TTC549 (cell line): ENCODE data around the gene METRNL.
"Not testable (repeated sequence)": the region's sequence is repeated elsewhere in the genome, so short reads cannot be mapped to it uniquely, and the experiment has no call there.

ENCODE experiments used
- FAIRE-seq: peaks from 2 replicates; lab custom pipeline; 2012; peaks lifted over from hg19 to GRCh38; lab: Jason Lieb, UNC

Gene METRNL

DNA sequence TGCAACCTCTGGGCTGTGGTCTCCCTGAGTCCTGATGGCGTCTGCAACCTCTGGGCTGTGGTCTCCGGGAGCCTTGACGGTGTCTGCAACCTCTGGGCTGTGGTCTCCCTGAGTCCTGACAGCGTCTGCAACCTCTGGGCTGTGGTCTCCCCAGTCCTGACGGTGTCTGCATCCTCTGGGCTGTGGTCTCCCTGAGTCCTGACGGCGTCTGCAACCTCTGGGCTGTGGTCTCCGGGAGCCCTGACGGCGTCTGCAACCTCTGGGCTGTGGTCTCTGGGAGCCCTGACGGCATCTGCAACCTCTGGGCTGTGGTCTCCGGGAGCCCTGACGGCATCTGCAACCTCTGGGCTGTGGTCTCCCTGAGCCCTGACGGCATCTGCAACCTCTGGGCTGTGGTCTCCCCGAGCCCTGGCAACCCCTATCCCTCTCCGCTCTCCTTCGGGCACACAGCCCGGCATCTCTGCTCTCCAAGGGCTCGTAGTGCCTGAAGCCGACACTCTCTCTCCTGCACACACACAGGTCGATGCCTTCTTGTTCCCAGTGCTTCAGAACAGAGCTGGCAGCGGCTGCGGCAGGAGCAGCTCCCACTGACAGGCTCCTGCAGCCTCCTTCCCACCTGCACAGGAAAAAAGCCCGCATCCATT is 45.6 kb downstream of the METRNL start:
- no peak for FAIRE-seq

DNA sequence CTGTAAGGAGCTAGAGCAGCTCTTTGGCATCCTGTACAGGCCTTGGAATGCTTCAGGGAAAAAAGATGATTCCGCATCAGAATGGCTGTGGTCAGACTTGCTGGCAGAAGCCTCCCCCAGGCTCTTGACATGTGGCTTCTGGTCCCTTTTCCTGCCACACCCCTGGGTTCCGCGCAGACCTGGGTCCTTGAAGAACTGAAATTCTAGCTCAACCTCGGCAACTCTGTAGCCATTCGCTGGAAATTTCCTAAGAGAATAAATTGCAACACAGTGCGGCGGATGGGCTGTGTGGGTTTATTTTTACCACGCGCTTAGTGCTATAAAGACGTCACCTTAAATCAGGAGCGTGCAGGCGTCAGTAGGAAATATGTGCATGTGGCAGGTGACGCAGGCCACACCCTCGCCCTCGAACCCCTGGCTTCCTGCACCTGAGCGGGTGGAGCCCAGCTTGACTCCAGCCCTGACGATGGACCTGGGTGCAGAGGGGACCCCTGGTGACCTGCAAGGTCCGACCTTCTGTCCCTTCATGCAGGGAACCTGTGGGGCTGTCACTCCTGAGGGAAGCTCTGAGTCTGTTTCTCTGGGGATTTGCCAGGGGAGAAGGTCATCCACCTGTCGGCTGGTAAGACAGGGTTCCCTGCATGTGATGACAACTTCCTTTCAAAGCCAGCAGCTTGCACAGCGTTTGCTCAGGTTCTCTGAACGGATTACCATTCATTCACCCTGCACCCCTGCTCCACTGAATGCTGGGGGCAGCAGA is 46.3 kb downstream of the METRNL start:
- FAIRE-seq, result no peak

DNA sequence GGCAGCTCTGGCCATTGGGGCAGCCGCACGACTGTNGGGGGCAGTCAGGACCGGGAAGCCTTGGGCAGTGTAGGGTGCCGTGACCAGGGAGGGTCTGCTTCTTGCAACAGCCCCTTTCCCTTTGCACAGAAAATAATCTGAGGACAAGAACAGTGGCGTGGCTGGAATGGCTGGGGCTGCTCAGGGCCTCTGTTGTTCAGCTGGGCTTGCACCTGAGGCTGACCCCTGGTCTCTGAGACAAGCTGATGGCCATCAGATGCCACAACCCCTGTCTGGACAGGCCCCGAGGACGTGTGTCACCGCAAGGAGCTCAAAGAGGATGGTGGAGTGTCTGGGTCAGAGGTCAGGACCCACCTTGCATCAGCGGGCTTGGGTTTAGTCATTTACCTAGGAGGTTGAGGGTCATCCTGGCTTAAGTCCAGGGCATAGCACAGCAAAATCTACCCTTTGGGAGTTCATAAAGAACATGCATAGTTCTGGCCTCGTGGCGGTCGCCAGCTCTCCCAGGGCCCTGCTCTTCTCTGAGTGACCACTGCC is 46.9 kb downstream of the METRNL start:
- FAIRE-seq, result no peak

DNA sequence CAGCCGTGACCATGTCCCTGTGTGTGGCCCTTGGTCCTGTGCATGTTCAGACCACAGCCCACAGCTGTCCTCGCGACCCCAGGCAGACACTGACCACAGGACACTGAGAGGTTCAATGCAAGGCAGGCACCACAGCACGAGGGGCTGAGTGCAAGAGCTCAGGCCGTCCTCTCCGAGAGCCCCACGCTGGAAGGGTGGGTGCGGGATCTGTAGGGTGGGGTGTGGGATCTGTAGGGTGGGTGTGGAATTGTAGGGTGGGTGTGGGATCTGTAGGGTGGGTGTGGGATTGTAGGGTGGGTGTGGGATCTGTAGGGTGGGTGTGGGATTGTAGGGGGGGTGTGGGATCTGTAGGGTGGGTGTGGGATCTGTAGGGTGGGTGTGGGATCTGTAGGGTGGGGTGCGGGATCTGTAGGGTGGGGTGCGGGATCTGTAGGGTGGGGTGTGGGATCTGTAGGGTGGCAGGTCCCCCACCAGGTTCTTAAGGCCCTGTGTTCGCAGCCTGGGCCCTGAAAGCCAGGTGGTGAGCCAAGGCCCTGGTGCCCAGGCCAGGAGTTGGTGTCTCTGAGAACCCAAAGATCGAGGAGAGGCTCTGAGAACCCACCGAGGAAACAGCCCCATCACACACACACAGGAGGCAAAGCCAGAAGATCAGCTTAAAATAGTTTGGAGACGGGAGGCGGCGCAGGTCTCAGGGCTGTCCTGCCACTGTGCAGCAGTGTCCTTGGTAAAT is 48.2 kb downstream of the METRNL start:
- FAIRE-seq, result no peak

DNA sequence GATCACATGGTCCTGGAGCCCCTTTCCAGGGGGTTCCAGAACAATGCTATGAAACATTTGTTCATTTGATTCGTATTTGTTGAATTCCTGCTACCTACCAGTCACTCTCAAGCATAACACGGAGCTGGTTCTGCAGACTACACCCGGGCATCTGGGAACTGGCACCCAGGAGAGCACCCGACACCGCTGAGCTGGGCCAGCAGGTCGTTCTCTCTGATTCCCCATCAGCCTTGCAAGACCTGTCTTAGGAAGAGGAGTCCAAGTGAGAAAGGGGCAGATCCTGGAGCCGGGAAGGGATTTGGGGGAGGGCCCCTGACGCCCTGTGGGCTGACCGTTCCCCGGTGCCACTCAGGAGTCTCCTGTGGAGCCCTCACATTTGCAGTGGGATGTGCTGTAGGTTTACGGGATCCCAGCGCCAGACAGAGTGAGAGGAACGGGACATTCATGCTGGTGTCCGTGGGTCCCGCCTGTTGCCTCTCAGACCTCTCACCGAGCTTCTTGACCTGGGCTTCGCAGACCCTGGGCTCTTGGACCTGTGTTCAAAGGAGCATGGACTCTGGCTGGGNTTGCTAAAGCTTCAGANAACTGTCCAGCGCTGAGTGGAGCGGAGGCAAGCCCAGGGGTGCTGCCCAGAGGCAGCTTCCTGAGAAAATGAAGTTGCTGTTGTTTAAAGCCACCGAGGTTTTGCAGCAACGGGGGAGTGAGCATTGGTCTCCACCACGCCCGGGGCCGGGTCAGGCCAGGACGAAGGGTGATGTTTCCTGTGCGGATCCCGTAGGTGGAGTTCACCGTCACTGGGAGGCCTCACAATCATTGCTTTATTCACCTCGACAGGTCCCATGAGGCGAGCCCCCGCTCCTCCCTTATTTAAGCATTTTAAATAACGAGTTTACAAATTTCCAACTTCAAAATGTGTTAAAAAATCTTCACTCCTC is 49.2 kb downstream of the METRNL start:
- FAIRE-seq, result no peak

DNA sequence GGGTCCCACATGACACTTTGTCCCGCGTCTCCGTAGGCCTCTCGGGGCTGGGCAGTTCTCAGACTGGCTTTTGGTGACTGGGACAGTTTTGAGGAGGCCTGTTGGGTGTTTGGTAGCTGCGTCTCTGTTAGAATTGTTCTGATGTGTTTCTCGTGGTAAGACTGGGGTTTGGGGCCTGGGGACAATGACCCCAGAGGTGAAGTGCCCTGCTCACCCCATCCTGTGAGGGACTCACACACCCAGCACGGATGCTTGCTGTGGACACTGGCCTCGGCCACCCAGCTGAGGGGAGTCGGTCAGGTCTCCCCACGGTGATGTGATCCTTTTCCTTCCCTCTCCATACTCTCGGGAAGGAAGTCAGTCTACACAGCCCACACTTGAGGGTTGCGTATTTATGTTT is 50.3 kb downstream of the METRNL start:
- no peak for FAIRE-seq

DNA sequence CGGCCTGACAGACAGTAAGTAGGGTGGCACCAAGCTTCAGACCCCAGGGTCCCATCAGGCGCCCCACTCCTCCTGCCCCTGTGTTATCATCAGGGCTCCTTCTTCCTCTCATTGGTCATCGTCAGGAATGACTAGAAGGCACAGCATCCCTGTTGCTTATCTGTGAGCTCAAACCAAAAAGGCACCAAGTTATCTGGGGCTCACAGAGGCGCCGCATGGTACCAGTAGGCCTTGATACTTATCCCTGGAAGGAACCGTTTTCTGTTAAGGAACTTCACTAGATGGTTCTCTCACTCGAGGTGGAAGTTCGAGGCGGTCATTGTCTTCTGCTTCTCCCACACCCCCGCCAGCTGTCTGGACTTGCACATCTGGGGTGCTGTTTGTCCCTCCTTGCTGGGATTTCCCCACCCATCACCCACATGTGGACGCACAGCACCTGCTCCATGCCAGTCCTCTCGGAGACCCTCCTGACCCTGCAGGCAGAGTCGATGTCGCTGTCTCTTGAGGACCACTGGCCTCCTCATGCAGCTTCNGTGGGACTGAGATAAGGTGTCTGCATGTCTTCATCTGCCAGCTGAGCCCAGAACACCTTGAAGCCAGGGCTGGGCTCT is 52.1 kb downstream of the METRNL start:
- FAIRE-seq, result no peak

DNA sequence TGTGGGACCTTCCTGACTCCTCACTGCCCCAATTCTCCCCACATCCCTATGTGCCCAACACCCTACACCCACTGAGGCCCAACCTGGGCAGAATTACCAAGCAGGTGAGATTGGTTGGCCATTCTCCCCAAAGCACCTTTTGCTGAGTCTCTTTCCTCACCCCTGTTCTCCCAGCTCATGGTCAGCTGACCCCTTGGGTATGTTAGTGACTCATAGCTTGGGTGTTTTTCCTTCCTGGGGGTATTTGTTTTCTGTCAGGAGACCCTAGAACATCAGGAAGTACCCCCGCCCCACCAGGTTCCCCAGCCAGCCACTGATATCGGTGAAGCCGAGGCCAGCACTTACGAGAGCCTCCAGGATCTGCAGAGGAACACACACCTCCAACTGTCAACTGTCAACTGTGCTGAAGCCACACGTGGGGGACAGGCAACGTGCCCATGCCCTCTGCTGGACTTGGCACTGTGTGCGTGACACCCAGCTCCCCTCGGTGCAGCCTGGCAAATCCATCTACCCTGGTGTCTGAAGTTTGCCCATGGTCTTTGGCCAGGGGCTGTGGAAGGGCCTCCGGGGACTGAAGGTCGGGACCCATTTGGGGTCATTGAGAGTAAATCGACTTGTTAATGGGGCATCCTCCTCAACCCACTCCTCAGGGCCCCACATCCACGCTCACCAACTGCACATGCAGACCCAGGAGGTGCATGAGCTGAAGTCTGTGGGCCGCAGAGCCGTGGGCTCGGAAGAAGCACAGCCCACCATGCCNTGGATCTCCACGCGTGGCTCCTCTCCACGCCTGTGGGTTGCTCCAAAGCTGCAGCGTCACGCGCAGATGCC is 53.1 kb downstream of the METRNL start:
- no peak for FAIRE-seq

DNA sequence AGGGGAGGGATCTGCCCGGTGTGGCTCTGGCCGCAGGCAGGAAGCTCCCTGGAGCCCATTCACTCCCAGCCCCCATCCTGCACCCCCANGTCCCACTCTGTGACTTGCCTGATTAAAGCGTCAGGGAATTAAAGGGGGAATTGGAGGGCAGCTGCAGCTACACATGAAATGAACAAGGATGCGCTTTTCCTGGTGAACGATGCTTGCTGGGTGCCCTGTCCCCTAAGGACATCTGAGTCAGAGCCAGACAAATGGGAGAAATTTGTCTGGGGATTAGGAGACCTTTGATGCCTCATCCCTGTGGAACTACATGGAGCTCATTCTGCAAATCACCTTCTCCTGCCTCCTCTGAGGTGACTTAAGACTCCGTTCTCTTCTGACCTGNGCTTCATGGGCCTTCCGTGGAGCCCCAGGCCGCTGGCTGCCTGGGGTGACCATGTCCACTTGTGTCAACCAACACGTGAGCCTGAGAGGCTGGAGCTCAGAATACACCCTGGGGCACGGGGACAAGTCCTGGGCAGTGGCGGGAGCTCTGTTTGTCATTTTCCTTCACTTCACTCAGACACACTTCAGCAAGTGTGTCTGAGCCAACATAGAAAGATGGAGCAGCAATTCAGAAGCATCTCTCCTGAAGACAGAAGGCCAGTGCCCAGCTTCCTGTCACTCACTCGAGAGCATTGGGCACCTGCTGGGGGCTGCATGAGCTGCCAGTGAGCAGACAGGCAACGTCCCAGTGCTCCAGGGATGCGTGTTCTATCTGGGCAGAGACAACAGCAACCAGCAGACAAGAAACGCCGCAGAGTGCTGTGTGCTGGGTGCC is 54.1 kb downstream of the METRNL start:
- FAIRE-seq, result no peak

DNA sequence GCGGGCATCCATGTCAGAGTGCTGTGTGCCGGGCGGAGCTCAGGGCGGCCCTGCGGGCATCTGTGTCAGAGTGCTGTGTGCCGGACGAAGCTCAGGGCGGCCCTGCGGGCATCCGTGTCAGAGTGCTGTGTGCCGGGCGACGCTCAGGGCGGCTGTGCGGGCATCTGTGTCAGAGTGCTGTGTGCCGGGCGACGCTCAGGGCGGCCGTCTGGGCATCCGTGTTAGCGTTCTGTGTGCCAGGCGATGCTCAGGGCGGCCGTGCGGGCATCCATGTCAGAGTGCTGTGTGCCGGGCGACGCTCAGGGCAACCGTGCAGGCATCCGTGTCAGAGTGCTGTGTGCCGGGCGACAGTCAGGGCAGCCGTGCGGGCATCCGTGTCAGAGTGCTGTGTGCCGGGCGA is 55.0 kb downstream of the METRNL start:
- FAIRE-seq, result not testable (repeated sequence)

DNA sequence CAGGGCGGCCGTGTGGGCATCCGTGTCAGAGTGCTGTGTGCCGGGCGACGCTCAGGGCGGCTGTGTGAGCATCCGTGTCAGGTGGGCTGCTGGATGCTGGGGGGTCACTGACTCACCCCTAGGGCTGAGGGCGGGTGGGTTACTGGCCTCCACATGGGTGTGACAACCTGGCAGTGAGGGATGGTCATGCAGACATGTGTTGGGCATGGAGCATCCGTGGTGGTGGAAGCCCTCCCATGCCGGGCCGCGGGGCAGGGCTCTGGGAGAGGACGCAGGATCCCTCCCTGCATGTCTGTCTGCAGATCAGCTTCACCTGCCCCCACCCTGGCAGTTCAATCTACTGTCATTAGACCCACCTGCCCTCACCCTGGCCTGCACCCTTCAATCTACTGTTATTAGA is 56.3 kb downstream of the METRNL start:
- FAIRE-seq, result no peak

DNA sequence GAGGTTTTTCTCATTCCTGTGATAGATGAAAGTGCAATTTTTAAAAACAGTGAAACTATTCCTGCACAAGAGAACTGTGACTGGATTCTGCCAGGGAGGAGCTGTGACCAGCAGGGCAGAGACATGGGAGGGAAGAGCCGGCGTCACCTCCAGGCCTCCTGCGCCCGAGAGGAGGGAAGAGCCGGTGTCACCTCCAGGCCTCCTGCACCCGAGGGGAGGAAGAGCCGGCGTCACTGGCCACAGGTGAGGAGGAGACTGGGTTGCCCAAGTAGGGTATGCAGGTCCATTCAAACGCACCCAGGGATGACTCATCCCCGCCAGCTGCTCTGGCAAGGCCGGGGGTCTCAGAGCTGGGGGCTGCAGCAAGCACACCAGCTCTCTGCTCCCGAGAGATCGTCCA is 56.7 kb downstream of the METRNL start:
- no peak for FAIRE-seq

DNA sequence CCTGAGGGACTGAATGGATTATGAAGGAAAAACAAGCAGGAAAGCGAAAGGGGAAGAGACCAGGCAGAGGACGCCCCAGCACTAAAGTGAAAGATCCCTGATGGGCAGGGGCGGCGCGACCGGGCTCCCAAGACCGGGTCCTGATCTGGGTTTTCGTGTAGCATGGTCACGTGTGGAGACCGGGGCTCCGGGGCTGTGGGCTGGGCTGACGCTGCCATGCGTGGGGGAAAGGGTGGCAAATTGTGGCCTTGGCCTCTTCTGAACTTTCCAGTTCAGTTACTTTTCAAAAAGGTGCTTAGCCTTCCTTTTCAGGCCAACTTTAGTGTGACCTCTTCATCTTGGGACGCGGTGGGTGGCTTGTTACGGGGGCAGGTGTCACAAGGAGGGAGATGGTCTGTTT is 57.5 kb downstream of the METRNL start:
- no peak for FAIRE-seq

DNA sequence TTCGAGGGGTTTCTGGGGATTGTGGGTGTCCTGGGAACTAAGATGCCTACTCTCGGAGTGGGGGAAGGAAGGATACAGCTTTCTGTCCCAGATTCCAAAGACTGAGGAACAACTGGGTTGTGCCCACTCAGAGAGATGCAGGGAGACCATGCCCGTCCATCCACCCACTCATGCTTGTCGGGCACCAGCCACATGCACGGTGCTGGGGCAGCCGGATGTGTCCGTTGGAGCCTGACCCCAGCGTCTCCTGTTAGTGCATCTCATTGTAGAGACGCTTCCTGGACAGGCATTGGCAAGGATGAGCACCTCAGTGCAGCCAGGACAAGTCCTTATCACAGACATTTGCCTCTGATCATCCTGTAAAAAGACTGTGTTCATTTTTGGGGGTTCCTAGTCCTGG is 58.1 kb downstream of the METRNL start:
- FAIRE-seq, result no peak

DNA sequence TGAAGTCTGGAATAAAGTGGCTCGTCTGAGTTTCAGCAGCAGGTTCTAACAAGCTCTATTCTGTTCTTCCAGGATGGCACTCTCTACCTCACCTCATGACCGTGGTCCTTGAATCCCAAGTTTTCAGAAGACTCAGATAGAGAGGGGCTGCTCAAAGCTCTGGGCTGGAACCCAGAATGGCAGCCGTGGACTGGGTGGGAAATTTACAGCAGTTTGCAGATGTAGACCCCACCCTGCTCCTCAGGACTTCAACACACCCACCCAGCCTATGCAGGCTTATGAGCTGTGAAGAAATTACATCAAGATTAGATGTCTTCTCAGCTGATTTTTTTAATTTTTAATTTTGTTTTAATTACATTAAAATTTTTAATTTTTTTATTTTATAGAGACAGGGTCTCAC is 59.4 kb downstream of the METRNL start:
- no peak for FAIRE-seq

DNA sequence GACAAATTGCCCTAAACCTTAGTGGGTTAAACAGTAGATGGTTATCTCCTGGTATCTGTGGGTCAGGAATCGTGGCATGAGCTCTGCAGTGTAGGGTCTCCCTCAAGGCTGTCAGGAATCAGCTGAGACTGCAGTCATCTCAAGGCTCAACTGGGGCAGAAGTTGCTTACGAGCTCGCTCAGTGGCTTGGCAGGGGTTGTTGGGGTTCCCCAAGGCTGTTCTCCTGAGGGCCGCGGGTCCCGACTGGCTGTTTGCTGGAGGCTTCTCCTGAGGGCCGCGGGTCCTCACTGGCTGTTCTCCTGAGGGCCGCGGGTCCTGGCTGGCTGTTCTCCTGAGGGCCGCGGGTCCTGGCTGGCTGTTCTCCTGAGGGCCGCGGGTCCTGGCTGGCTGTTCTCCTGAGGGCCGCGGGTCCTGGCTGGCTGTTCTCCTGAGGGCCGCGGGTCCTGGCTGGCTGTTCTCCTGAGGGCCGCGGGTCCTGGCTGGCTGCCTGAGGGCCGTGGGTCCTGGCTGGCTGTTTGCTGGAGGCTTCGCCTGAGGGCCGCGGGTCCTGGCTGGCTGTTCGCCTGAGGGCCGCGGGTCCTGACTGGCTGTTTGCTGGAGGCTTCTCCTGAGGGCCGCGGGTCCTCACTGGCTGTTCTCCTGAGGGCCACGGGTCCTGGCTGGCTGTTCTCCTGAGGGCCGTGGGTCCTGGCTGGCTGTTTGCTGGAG is 60.3 kb downstream of the METRNL start:
- not testable (repeated sequence) for FAIRE-seq

DNA sequence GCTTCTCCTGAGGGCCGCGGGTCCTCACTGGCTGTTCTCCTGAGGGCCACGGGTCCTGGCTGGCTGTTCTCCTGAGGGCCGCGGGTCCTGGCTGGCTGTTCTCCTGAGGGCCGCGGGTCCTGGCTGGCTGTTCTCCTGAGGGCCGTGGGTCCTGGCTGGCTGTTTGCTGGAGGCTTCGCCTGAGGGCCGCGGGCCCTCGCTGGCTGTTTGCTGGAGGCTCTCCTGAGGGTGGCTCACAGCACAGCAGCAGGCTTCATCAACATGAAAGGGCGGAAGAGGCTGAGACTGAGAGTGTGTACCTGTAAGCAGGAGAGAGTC is 60.8 kb downstream of the METRNL start:
- not testable (repeated sequence) for FAIRE-seq

DNA sequence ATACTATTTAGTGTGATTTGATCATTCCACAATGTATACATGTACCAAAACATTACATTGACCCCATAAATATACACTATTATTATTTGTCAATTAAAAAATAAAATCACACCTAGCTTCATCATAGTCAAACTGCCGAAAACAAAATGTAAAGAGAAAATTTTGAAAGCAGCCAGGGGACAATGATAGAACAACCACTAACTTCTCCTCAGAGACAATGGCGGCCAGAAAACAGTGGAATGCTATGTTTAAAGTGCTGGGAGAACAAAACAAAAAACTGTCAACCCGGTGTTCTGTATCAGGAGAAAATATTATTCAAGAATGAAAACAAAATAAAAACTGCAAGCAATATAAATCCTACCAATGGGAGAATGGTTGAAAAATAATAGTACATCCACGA is 63.2 kb downstream of the METRNL start:
- no peak for FAIRE-seq

DNA sequence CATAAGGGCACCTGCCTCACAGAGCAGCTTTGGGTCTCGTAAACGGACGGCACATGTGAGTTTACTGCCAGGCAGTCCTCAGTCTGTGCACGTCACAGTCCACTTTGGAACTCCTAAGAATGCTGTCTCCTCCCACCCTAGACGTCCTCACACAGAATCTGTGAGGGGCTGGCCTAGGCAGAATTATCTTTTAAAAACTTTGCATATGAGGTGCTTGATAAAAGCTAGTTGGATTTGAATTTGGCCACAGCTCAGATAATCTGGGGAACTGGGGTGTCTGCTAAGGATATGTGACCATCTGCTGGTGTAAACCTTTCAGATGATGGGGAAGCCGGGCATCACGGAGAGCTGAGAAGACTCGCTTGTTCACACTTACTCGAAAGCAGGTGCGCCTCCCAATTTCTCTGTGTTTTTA is 64.4 kb downstream of the METRNL start:
- FAIRE-seq, result no peak
